IPS DF 6.9 (cell line): ENCODE results near the gene FECH.

Experiments used
- DNase-seq: peaks from one replicate; pipeline ENCODE4 v3.0.0-alpha.2; 2013; ENCODE audit warnings: low read depth, low spot score
- H3K27ac ChIP-seq: one replicate; pipeline ENCODE4 v1.5.1; 2013; ENCODE audit warnings: low read length, control low read depth
- H3K27me3 ChIP-seq: 2 replicates; pipeline ENCODE4 v1.6.1; 2013; ENCODE audit warnings: mild to moderate bottlenecking, low read length; ENCODE audit not compliant: control insufficient read depth, insufficient read depth
- H3K36me3 ChIP-seq: 2 replicates; pipeline ENCODE4 v1.6.1; 2013; ENCODE audit warnings: low read length; ENCODE audit not compliant: control insufficient read depth, insufficient read depth
- H3K4me1 ChIP-seq: 2 replicates; pipeline ENCODE4 v1.6.1; 2013; ENCODE audit warnings: low read length; ENCODE audit not compliant: control insufficient read depth, insufficient read depth
- H3K4me3 ChIP-seq: 2 replicates; pipeline ENCODE4 v1.5.1; 2013; ENCODE audit warnings: mild to moderate bottlenecking, low read length
- H3K9me3 ChIP-seq: 2 replicates; pipeline ENCODE4 v1.6.1; 2013; ENCODE audit warnings: low read length, inconsistent platforms; ENCODE audit not compliant: control insufficient read depth, insufficient read depth
- WGBS: extraction: QIAGEN DNeasy Blood & Tissue Kit; methylation state at CpG from one replicate; pipeline ENCODE4 v1.1.7; 2013; ENCODE audit warnings: mixed read lengths, missing lambda C conversion rate; ENCODE audit not compliant: insufficient read length, insufficient coverage; 5-methylcytosine and 5-hydroxymethylcytosine counted together

The FECH gene

GRCh38 chr18:57505231-57505630 lies 81.3 kb downstream of the FECH start:
- no peak for DNase-seq
- no CpG with 5 or more reads among the region's 1 CpG for WGBS
- no peaks in the 10 kb centered on the region for H3K4me1 ChIP-seq
- H3K27me3 ChIP-seq: no peaks in the 10 kb centered on the region
- no peaks in the 10 kb centered on the region for H3K36me3 ChIP-seq
- H3K4me3 ChIP-seq: no peak overlapping the region
- no peak overlapping the region for H3K27ac ChIP-seq
- H3K9me3 ChIP-seq: no peaks in the 10 kb centered on the region

GRCh38 chr18:57502624-57503023 lies 83.9 kb downstream of the FECH start:
- WGBS: no CpG with 5 or more reads among the region's 9 CpGs

GRCh38 chr18:57498682-57499256 lies 87.7 kb downstream of the FECH start:
- no peaks in the 10 kb centered on the region for H3K27me3 ChIP-seq
- H3K4me1 ChIP-seq: no peaks in the 10 kb centered on the region
- DNase-seq: no peak
- H3K9me3 ChIP-seq: no peaks in the 10 kb centered on the region
- no peaks in the 10 kb centered on the region for H3K36me3 ChIP-seq
- no CpG with 5 or more reads among the region's 5 CpGs for WGBS
- H3K27ac ChIP-seq: no peak overlapping the region
- no peak overlapping the region for H3K4me3 ChIP-seq

More at GRCh38 chr18:57502624-57503023, 83.9 kb downstream of the FECH start:
- Histone ChIP-seq H3K9me3 (no peaks in the 10 kb centered on the region), H3K36me3 (no peaks in the 10 kb centered on the region), H3K27me3 (no peaks in the 10 kb centered on the region), H3K4me3 (no peak overlapping the region), H3K4me1 (no peaks in the 10 kb centered on the region), H3K27ac (no peak overlapping the region)
- no peak for DNase-seq
